Sigmoid colon (tissue), 7 donors: Measurements from ENCODE around the gene TMTC1. TPM values are rescaled to one million over a fixed set of nuclear protein-coding genes. Genes with fewer than 3 reads are reported as not detected.
A peak's percentile ranks its signal among the peaks of the same experiment; 100 is the strongest.

ENCODE experiments used
- DNase-seq: peaks from one replicate; pipeline ENCODE4 v3.0.0-alpha.2; 2019
- H3K27ac ChIP-seq, 4 donors: fragments of 200-600 bp; sonication (generic); one replicate each; pipeline ENCODE4 v1.5.1; 2016 to 2019; ENCODE audit warnings: mild to moderate bottlenecking in 1 of 4
- H3K27me3 ChIP-seq, 3 donors: fragments of 200-600 bp; sonication (generic); one replicate each; pipeline ENCODE4 v1.5.1; 2019; ENCODE audit warnings: mild to moderate bottlenecking in 1 of 3
- H3K36me3 ChIP-seq, 4 donors: fragments of 200-600 bp; sonication (generic); one replicate each; pipeline ENCODE4 v1.5.1; 2016 to 2019
- H3K4me1 ChIP-seq, 4 donors: fragments of 200-600 bp; sonication (generic); one replicate each; pipeline ENCODE4 v1.5.1; 2017 to 2019
- H3K4me3 ChIP-seq, 4 donors: fragments of 200-600 bp; sonication (generic); one replicate each; pipeline ENCODE4 v1.5.1; 2017 to 2019; ENCODE audit warnings: mild to moderate bottlenecking in 2 of 4, moderate library complexity in 1 of 4
- H3K9me3 ChIP-seq, 4 donors: fragments of 200-600 bp in 3 of 4; sonication (generic) in 3 of 4; one replicate each; pipeline versions ENCODE4 v1.5.1 to v1.6.1; 2013 to 2019
- CTCF ChIP-seq, 4 experiments: fragments of 450-650 bp in 3 of 4; fragments of 200-600 bp in 1 of 4; IDR thresholded peaks; one replicate each; pipeline ENCODE4 v1.5.1; 2016 to 2019; ENCODE audit warnings: antibody characterized with exemption in 4 of 4, mild to moderate bottlenecking in 3 of 4, moderate library complexity in 2 of 4
- EP300 ChIP-seq, 4 donors: sonication (generic); formaldehyde crosslinking; IDR thresholded peaks; one replicate each; pipeline ENCODE4 v1.6.1; 2017; ENCODE audit warnings: antibody characterized with exemption in 4 of 4
- POLR2A ChIP-seq, 2 donors: fragments of 450-650 bp; IDR thresholded peaks; one replicate each; pipeline ENCODE4 v1.6.1; 2016; ENCODE audit warnings: antibody characterized with exemption in 2 of 2, mild to moderate bottlenecking in 2 of 2, moderate library complexity in 2 of 2
- POLR2AphosphoS5 ChIP-seq, 4 donors: sonication (generic); formaldehyde crosslinking; IDR thresholded peaks; one replicate each; pipeline ENCODE4 v1.6.1; 2017; ENCODE audit warnings: antibody characterized with exemption in 4 of 4
- WGBS, 2 donors: extraction: QIAGEN DNeasy Blood & Tissue Kit; methylation state at CpG; one replicate each; pipeline ENCODE4 v1.1.7; 2013; 5-methylcytosine and 5-hydroxymethylcytosine counted together
- intact Hi-C: fragments of 100-400 bp; cut with DNase I; formaldehyde crosslinking; loops from one replicate; pipeline ENCODE4 v1.15.1; 2023
- polyA plus RNA-seq, 3 donors: library from polyadenylated mRNA; stranded (reverse); fragments of 200-250 nt; gene quantifications; one replicate each; pipeline ENCODE4 v1.2.3, GENCODE V29; 2013
- total RNA-seq, 4 donors: library from RNA; depleted of rRNA; stranded (reverse); fragments of >200 nt; gene quantifications; one replicate each; pipeline ENCODE4 v1.1.0, GENCODE V29; 2016
- donor health status: healthy with polysubstance abuse.
- donor health status: Bipolar disorder and iron deficiency.
- donor health status: healthy.

TMTC1 gene
- 10 to 100 TPM; 61.5 to 77.5 (median 70.2) TPM for total RNA-seq
- polyA plus RNA-seq: 1 to 10 TPM in 2 of 3 donors, under 1 TPM in 1; 0.46 to 5.2 (median 3.6) TPM

- intact Hi-C loops: loop anchor here (2.0 to 10.0 kb wide), 4 partner anchors 62 to 231 kb away; no protein-coding TSS in a partner anchor
- WGBS, 2 donors: 3 to 6% methylated on average over 87 of the region's 87 CpGs
- TF ChIP-seq POLR2A (IDR thresholded peaks at IDR 0.05) (no peak), POLR2AphosphoS5 (IDR thresholded peaks at IDR 0.05) (peak in 3 of 4 donors; percentile 30 to 73 (median 40))
- Histone ChIP-seq H3K4me3 (peak within 1 kb of the TSS; percentile 58 to 83 (median 72)), H3K36me3 (no peaks in the 10 kb centered on the region), H3K27ac (peak within 1 kb of the TSS; percentile 85 to 91 (median 86)), H3K9me3 (no peaks in the 10 kb centered on the region), H3K4me1 (peaks cover 0 to 22% (median 15%) of the 10 kb centered on the region in 4 donors), H3K27me3 (no peaks in the 10 kb centered on the region)
- peak; percentile 90 for DNase-seq
Measured at GRCh38 chr12:29783773-29784666, at the start of gene TMTC1. Gene TMTC1, minus strand, starts transcription at chr12:29783942. Its CDS starts 191 bp downstream, at chr12:29783751.

GRCh38 chr12:29831173-29831572 is 47.4 kb upstream of the TMTC1 start:
- intact Hi-C loops: no loop called here
- TF ChIP-seq CTCF (IDR thresholded peaks at IDR 0.05) (no peak), POLR2AphosphoS5 (IDR thresholded peaks at IDR 0.05) (no peak), EP300 (IDR thresholded peaks at IDR 0.05) (no peak), POLR2A (IDR thresholded peaks at IDR 0.05) (no peak)
- 73 to 80% methylated on average over 3 of the region's 3 CpGs for WGBS, 2 donors
- no peaks in the 10 kb centered on the region for H3K36me3 ChIP-seq
- no peak for DNase-seq
- H3K9me3 ChIP-seq: peaks cover 0 to 4% (median 2%) of the 10 kb centered on the region in 4 donors
- no peaks in the 10 kb centered on the region for H3K27me3 ChIP-seq
- no peak overlapping the region for H3K4me3 ChIP-seq
- no peaks in the 10 kb centered on the region for H3K4me1 ChIP-seq
- no peak overlapping the region for H3K27ac ChIP-seq

- Histone ChIP-seq H3K4me3 (no peak overlapping the region), H3K4me1 (no peaks in the 10 kb centered on the region), H3K27me3 (no peaks in the 10 kb centered on the region), H3K27ac (no peak overlapping the region), H3K36me3 (no peaks in the 10 kb centered on the region), H3K9me3 (peaks cover 0 to 4% (median under 1%) of the 10 kb centered on the region in 4 donors)
- 15 to 44% methylated on average over 1 of the region's 1 CpG for WGBS, 2 donors
- intact Hi-C loops: no loop called here
- no peak for DNase-seq
- TF ChIP-seq POLR2A (IDR thresholded peaks at IDR 0.05) (no peak), CTCF (IDR thresholded peaks at IDR 0.05) (no peak), EP300 (IDR thresholded peaks at IDR 0.05) (no peak)
Measured at GRCh38 chr12:29830391-29830790, 46.6 kb upstream of the TMTC1 start.

- intact Hi-C loops: no loop called here
- Histone ChIP-seq H3K27me3 (no peaks in the 10 kb centered on the region), H3K4me1 (no peaks in the 10 kb centered on the region), H3K4me3 (no peak overlapping the region), H3K27ac (no peak overlapping the region), H3K9me3 (peaks cover 0 to 3% (median 0%) of the 10 kb centered on the region in 4 donors), H3K36me3 (no peaks in the 10 kb centered on the region)
- TF ChIP-seq CTCF (IDR thresholded peaks at IDR 0.05): no peak
- no peak for TF ChIP-seq POLR2A (IDR thresholded peaks at IDR 0.05)
- TF ChIP-seq POLR2AphosphoS5 (IDR thresholded peaks at IDR 0.05): no peak
- no peak for TF ChIP-seq EP300 (IDR thresholded peaks at IDR 0.05)
- 83 to 87% methylated on average over 2 of the region's 2 CpGs for WGBS, 2 donors
- no peak for DNase-seq
Measured at GRCh38 chr12:29818916-29819623, 35.3 kb upstream of the TMTC1 start.
